ENCODE results near the gene CLCNKB.
"Not testable (repeated sequence)": the region's sequence is repeated elsewhere in the genome, so short reads cannot be mapped to it uniquely, and the experiment has no call there.

CLCNKB gene

DNA sequence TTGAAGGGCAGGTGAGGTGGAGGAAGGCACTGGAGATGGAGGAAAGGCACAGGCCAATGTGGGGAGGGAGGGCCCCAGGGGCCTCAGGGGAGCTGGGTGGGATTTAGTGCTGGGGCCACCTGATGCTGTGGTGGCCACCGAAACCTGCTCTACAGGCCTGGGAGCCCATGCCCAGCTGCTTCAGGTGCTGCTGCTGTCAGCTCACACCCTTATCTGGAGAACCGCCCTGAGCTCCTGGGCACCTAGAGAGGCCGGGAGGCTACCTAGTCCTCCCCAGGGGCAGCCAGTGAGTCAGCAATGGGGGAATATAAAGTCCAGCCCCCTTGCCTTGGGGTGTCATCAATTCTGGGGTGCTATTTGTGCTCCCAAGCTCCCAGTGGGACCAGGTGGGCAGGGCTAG is 17.7 kb downstream of the CLCNKB start:
- H3K36me3 ChIP-seq (ENCODE audit: control insufficient read depth, insufficient read depth, low read length): no peaks in the 10 kb centered on the region
- DNase-seq (ENCODE audit: low read depth, low spot score): no peak

DNA sequence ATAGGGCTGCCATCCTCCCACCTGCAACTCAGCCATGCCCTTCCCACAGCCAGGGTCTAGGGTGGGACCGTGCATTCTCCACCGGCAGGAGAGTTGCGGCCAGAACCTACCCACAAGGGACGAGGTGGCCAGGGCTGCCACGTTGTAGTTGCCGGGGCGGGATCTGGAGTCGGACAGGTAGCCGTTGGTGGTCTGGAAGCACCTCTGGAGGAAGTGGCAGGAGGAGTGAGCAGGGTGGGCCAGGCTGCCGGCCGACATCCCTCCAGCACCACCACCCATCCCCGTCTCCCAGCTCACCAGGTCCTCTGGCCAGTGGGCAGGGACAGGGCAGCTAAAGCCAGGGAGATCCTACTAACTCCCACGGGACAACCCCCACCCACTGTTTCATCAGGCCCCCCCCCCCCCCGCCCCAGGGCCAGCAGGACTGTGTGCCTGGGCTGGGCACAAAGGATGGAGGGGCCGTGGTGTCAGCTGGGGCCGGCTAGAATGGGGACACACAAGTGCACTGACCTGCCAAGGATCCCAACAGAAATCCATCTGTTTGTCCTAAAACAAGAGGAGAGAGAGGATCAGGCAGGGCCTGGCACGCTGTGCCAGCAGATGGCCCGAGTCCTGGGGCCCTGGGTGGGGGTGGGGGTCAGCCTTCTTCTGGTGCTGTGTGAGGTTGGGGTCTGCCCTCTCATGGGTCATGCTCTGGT is 18.6 kb downstream of the CLCNKB start:
- H3K27ac ChIP-seq (ENCODE audit: low read length); H3K27me3 ChIP-seq (ENCODE audit: control insufficient read depth, insufficient read depth, low read length); H3K4me3 ChIP-seq (ENCODE audit: low read length); H3K4me1 ChIP-seq (ENCODE audit: control insufficient read depth, insufficient read depth, low read length); H3K36me3 ChIP-seq (ENCODE audit: control insufficient read depth, insufficient read depth, low read length); H3K9me3 ChIP-seq (ENCODE audit: control insufficient read depth, insufficient read depth, low read length); DNase-seq (ENCODE audit: low read depth, low spot score): not testable (repeated sequence)
- WGBS (ENCODE audit: insufficient coverage, insufficient read length): no CpG with 5 or more reads among the region's 18 CpGs

More for the DNA sequence above, 17.7 kb downstream of the CLCNKB start:
- Histone ChIP-seq H3K27me3 (ENCODE audit: control insufficient read depth, insufficient read depth, low read length) (no peaks in the 10 kb centered on the region), H3K27ac (ENCODE audit: low read length) (no peak overlapping the region), H3K4me1 (ENCODE audit: control insufficient read depth, insufficient read depth, low read length) (peaks cover 6% of the 10 kb centered on the region; the same call in 1 of the 2 replicates), H3K9me3 (ENCODE audit: control insufficient read depth, insufficient read depth, low read length) (no peaks in the 10 kb centered on the region), H3K4me3 (ENCODE audit: low read length) (no peak overlapping the region)
- WGBS (ENCODE audit: insufficient coverage, insufficient read length): no CpG with 5 or more reads among the region's 3 CpGs

DNA sequence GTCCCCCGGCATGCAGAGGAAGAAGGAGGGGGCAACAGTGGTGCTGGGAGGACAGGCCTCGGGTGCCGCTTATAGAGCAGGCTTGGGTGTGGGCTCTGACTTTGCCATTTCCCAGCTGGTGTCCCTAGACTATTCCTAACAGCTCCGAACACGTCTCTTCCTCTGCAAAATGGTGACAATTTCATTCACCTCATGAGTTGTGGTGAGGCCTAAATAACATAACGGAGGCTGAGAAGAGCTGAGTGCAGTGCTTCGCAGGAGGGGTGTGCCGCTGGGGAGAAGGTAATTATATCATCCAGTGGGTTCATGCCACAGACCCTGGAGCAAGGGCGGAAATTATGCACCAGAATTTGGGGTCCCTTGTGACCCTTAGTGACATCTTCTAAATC is 19.1 kb downstream of the CLCNKB start:
- WGBS (ENCODE audit: insufficient coverage, insufficient read length): no CpG with 5 or more reads among the region's 9 CpGs
- not testable (repeated sequence) for H3K9me3 ChIP-seq (ENCODE audit: control insufficient read depth, insufficient read depth, low read length); H3K4me1 ChIP-seq (ENCODE audit: control insufficient read depth, insufficient read depth, low read length); H3K36me3 ChIP-seq (ENCODE audit: control insufficient read depth, insufficient read depth, low read length); H3K27me3 ChIP-seq (ENCODE audit: control insufficient read depth, insufficient read depth, low read length); DNase-seq (ENCODE audit: low read depth, low spot score); H3K27ac ChIP-seq (ENCODE audit: low read length); H3K4me3 ChIP-seq (ENCODE audit: low read length)

DNA sequence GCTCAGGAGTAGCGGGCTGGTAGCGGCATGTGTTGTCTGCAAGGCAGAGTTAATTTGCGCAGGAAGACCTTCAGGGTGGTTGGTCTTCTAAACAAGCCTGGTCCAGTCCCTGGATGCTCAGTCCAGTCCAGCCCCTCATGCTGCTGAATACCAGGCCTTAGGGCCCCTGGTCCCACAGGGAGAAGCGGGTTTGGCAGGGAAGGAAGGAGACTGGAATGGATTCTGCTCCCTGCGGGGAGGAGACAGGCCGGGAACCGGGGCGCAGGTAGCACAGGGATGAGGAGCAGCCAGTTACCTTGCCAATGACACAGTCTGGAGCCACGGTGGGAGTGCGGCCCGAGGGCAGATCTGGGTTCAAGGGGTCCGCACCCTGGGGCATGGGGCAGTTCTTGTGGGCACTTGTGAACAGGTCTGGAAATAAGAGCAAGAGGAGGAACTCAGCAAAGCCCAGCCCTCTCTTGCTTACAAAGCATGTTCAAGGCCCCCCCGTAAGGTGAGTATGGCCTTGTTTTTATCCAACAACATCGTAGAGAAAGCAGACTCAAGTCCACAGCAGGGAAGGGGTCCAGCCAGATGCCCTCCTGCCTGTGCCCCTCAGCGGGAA is 19.7 kb downstream of the CLCNKB start:
- DNase-seq (ENCODE audit: low read depth, low spot score): no peak
- Histone ChIP-seq H3K27ac (ENCODE audit: low read length) (no peak overlapping the region), H3K4me3 (ENCODE audit: low read length) (no peak overlapping the region), H3K36me3 (ENCODE audit: control insufficient read depth, insufficient read depth, low read length) (no peaks in the 10 kb centered on the region), H3K4me1 (ENCODE audit: control insufficient read depth, insufficient read depth, low read length) (peaks cover 9% of the 10 kb centered on the region), H3K9me3 (ENCODE audit: control insufficient read depth, insufficient read depth, low read length) (no peaks in the 10 kb centered on the region), H3K27me3 (ENCODE audit: control insufficient read depth, insufficient read depth, low read length) (no peaks in the 10 kb centered on the region)
- WGBS (ENCODE audit: insufficient coverage, insufficient read length): no CpG with 5 or more reads among the region's 15 CpGs

DNA sequence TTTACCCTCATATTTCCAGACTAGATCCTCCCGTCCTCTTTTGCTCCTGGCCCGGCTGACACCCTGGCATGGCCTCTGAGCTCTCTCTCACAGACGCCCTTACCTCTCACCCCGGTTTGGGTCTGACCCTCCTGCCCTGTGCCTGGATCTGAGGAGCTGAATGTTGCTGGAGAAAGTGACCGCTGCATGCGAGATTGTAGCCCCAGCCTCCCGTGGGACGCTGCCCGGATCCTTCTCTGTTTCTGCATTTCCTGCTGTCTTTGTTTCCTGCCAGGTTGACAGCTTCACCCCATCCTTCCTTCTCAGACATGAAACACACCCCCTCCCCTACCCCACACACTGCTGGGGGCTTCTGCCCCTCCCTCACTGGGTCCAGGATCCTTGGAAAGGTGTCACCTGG is 20.3 kb downstream of the CLCNKB start:
- no peaks in the 10 kb centered on the region for H3K27me3 ChIP-seq (ENCODE audit: control insufficient read depth, insufficient read depth, low read length)
- WGBS (ENCODE audit: insufficient coverage, insufficient read length): no CpG with 5 or more reads among the region's 9 CpGs
- H3K36me3 ChIP-seq (ENCODE audit: control insufficient read depth, insufficient read depth, low read length): no peaks in the 10 kb centered on the region
- H3K9me3 ChIP-seq (ENCODE audit: control insufficient read depth, insufficient read depth, low read length): no peaks in the 10 kb centered on the region
- peaks cover 9% of the 10 kb centered on the region for H3K4me1 ChIP-seq (ENCODE audit: control insufficient read depth, insufficient read depth, low read length)
- no peak for DNase-seq (ENCODE audit: low read depth, low spot score)
- no peak overlapping the region for H3K27ac ChIP-seq (ENCODE audit: low read length)
- H3K4me3 ChIP-seq (ENCODE audit: low read length): no peak overlapping the region

DNA sequence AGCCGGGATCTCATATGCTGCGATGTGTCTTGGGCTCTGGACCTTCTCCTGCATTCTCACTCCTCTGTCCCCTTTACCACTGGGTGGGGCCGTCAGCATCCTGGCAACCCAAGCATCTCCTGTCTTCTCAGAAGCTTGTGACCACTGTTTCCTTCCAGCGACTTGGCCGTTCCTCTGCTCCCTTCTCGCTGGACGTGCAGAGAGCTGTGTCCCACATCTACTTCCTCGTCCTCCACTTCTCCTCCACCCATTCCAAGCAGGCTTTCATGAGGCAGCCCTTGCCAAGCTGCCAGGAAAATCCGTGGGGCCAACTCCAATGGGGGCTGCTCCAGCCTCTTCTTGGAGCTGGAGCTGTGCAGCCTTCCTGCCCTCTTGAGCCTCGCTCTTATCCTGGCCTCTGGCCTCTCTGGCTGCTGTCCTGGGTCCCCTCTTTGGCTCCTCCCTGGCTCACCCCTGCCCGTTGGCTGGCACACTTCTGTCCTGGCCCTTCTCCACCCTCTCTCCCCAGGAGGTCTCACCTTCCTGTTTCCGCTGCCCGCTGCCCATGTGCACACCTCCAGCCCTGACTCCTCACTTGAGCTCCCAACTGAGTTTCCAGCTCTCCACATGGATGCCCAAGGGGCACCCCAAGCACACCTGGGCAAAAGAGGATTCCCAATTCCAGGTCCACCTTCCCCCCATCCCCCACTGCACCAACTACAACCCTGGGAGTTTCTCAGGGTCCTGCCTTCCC is 21.1 kb downstream of the CLCNKB start:
- no CpG with 5 or more reads among the region's 13 CpGs for WGBS (ENCODE audit: insufficient coverage, insufficient read length)
- Histone ChIP-seq H3K27me3 (ENCODE audit: control insufficient read depth, insufficient read depth, low read length) (no peaks in the 10 kb centered on the region), H3K9me3 (ENCODE audit: control insufficient read depth, insufficient read depth, low read length) (no peaks in the 10 kb centered on the region), H3K36me3 (ENCODE audit: control insufficient read depth, insufficient read depth, low read length) (no peaks in the 10 kb centered on the region), H3K4me1 (ENCODE audit: control insufficient read depth, insufficient read depth, low read length) (peaks cover 9% of the 10 kb centered on the region), H3K27ac (ENCODE audit: low read length) (no peak overlapping the region), H3K4me3 (ENCODE audit: low read length) (no peak overlapping the region)
- no peak for DNase-seq (ENCODE audit: low read depth, low spot score)

DNA sequence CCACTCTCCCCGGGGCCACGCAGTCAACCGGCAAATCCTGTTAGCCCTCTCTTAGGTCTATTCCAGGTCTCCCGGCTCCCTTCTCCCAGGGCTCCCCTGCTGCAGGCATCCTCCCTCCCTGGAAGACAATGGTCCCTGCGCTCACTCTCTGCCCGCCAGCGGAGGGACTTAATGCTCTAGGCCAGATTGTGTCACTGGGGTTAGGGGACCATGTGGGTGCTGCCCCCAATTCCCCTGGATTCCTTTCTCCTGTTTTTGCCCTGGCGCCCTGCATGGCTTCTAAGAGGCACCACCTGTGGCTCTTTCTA is 21.6 kb downstream of the CLCNKB start:
- Histone ChIP-seq H3K27me3 (ENCODE audit: control insufficient read depth, insufficient read depth, low read length) (no peaks in the 10 kb centered on the region), H3K27ac (ENCODE audit: low read length) (no peak overlapping the region), H3K4me1 (ENCODE audit: control insufficient read depth, insufficient read depth, low read length) (peaks cover 9% of the 10 kb centered on the region), H3K4me3 (ENCODE audit: low read length) (no peak overlapping the region), H3K36me3 (ENCODE audit: control insufficient read depth, insufficient read depth, low read length) (no peaks in the 10 kb centered on the region), H3K9me3 (ENCODE audit: control insufficient read depth, insufficient read depth, low read length) (no peaks in the 10 kb centered on the region)
- DNase-seq (ENCODE audit: low read depth, low spot score): no peak
- no CpG with 5 or more reads among the region's 8 CpGs for WGBS (ENCODE audit: insufficient coverage, insufficient read length)

DNA sequence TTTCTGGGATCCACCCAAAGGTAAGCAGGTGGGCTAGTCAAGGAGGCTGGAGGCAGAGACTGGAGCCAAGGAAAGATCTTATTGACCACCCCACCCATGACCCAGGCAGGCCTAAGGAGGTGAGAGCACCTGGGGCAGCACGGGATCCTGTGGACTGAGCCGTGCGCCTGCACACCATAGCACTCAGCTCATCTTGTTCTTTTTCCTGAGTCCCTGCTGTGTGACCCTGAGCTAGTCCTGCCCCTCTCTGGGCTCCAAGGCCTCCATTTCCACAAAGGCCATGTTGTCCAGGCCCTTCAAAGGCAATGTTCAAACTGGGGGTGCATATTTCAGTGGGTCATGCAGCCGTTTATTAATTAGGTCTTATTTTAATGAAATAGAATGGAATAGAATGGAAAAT is 22.7 kb downstream of the CLCNKB start:
- H3K4me3 ChIP-seq (ENCODE audit: low read length): no peak overlapping the region
- H3K9me3 ChIP-seq (ENCODE audit: control insufficient read depth, insufficient read depth, low read length): no peaks in the 10 kb centered on the region
- DNase-seq (ENCODE audit: low read depth, low spot score): no peak
- H3K27me3 ChIP-seq (ENCODE audit: control insufficient read depth, insufficient read depth, low read length): no peaks in the 10 kb centered on the region
- peaks cover 9% of the 10 kb centered on the region for H3K4me1 ChIP-seq (ENCODE audit: control insufficient read depth, insufficient read depth, low read length)
- no peaks in the 10 kb centered on the region for H3K36me3 ChIP-seq (ENCODE audit: control insufficient read depth, insufficient read depth, low read length)
- H3K27ac ChIP-seq (ENCODE audit: low read length): no peak overlapping the region
- WGBS (ENCODE audit: insufficient coverage, insufficient read length): no CpG with 5 or more reads among the region's 4 CpGs

DNA sequence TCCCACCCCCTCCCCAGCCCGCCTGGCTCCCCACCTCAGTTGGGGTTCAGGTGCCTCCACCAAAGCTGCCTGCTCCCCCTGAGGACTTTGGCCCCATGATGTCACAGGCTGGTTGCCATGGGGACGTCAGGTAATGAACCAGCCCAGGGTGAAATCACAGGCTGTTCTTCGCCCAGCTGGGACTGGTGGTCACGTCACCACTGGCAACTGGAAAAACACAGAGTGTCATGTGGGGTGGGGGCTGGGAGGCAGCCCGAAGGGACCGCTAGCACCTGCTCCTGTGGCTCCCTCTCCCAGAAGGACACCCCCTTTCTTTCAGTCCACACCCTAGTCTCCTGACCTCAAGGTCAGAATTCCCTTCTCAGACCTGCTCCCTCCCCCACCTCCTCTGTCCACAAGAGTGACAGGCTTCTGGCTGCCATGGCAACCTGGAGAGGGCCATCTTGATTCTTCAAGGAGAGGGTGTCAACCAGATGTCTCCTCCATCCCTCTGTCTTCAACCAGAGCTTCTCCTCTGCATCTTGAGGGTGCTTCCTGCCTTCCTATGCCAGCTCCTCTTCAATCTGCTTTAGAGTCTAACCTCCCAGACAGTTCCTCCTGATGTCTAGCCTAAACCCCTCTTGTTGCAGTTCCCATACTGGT is 23.7 kb downstream of the CLCNKB start:
- no peaks in the 10 kb centered on the region for H3K36me3 ChIP-seq (ENCODE audit: control insufficient read depth, insufficient read depth, low read length)
- no peak overlapping the region for H3K4me3 ChIP-seq (ENCODE audit: low read length)
- no peak overlapping the region for H3K27ac ChIP-seq (ENCODE audit: low read length)
- H3K27me3 ChIP-seq (ENCODE audit: control insufficient read depth, insufficient read depth, low read length): peaks cover 1% of the 10 kb centered on the region; the same call in 1 of the 2 replicates
- no peak for DNase-seq (ENCODE audit: low read depth, low spot score)
- WGBS (ENCODE audit: insufficient coverage, insufficient read length): no CpG with 5 or more reads among the region's 6 CpGs
- peaks cover 9% of the 10 kb centered on the region for H3K4me1 ChIP-seq (ENCODE audit: control insufficient read depth, insufficient read depth, low read length)
- no peaks in the 10 kb centered on the region for H3K9me3 ChIP-seq (ENCODE audit: control insufficient read depth, insufficient read depth, low read length)

DNA sequence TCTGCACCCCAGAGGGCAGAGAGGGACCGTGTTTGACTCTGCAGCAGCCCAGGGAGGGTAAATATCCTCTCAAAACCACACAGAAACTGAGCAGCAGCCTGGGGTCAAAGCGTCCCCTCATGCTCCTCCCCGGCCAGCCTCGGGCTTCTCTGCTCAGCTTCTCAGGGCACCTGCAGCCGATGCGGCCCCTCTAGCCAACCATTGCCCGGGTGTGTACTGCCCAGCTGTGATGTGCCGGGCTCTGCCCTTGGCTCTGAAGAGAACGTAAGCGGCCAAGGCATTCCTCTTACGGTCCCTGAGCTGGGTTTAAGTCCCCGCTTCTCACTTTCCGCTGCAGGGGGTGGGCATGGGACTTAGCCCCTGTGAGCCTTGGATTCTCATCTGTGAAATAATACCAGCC is 24.4 kb downstream of the CLCNKB start:
- Histone ChIP-seq H3K4me1 (ENCODE audit: control insufficient read depth, insufficient read depth, low read length) (peaks cover 12% of the 10 kb centered on the region), H3K27ac (ENCODE audit: low read length) (no peak overlapping the region), H3K36me3 (ENCODE audit: control insufficient read depth, insufficient read depth, low read length) (no peaks in the 10 kb centered on the region; the same call in 1 of the 2 replicates), H3K9me3 (ENCODE audit: control insufficient read depth, insufficient read depth, low read length) (no peaks in the 10 kb centered on the region), H3K4me3 (ENCODE audit: low read length) (no peak overlapping the region), H3K27me3 (ENCODE audit: control insufficient read depth, insufficient read depth, low read length) (peaks cover 4% of the 10 kb centered on the region; the same call in 1 of the 2 replicates)
- no peak for DNase-seq (ENCODE audit: low read depth, low spot score)
- WGBS (ENCODE audit: insufficient coverage, insufficient read length): no CpG with 5 or more reads among the region's 13 CpGs

Data from iPS DF 6.9 (cell line).